ENCODE measurements around the gene SPTBN1.

DNA sequence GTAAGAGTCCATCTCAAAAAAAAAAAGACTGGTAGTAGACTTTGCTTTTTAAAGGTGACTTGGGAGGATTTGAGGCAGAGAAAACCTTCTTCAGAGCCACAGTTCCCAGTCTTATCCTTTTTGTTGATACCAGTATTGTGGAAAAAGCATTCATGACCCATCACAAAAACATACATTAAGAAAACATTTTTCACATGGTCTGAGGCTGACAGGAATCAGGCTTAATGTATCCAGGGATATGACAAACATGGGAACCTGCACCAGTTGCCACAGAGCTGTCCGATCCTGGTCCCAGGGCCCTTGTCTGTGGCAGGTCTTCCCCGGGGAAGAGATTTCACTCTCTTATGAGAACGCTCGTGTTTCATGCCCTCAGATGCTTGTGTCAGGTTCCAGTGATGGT is 21.8 kb downstream of the SPTBN1 start:
- TF ChIP-seq POLR2AphosphoS5 (IDR thresholded peaks at IDR 0.05; ENCODE audit: borderline replicate concordance, low read depth, low read length): no peak
- TF ChIP-seq EZH2 (IDR thresholded peaks at IDR 0.05): no peak
- no peak for TF ChIP-seq FOXP2 (optimal IDR thresholded peaks at IDR 0.05; ENCODE audit: control extremely low read depth, extremely low read length, insufficient read depth)
